GM12872 (cell line): ENCODE measurements around the gene DRAXIN.

ENCODE experiments used
- CTCF ChIP-seq: IDR thresholded peaks from 3 replicates; pipeline ENCODE4 v1.5.1; 2011; ENCODE audit warnings: low read depth, mild to moderate bottlenecking, low read length, moderate library complexity; ENCODE audit not compliant: insufficient read depth

Gene DRAXIN

GRCh38 chr1:11705596-11705995, 14.1 kb downstream of the DRAXIN start:
- TF ChIP-seq CTCF, result no peak

GRCh38 chr1:11706292-11706691, 14.8 kb downstream of the DRAXIN start:
- no peak for TF ChIP-seq CTCF

GRCh38 chr1:11707621-11708276, 16.2 kb downstream of the DRAXIN start:
- no peak for TF ChIP-seq CTCF

- TF ChIP-seq CTCF, result no peak
Observed at GRCh38 chr1:11708554-11709350, 17.2 kb downstream of the DRAXIN start.

GRCh38 chr1:11711490-11711889, 20.0 kb downstream of the DRAXIN start:
- no peak for TF ChIP-seq CTCF

GRCh38 chr1:11712285-11712684, 20.8 kb downstream of the DRAXIN start:
- no peak for TF ChIP-seq CTCF

- TF ChIP-seq CTCF, result no peak
Observed at GRCh38 chr1:11713095-11713494, 21.6 kb downstream of the DRAXIN start.
